MM.1S (cell line): ENCODE measurements around the gene TMEM9.

Source experiments
- DNase-seq: peaks from one replicate; pipeline ENCODE4 v3.0.0-alpha.2; 2015
- H2AFZ ChIP-seq: fragments of 300-600 bp; sonication (generic); 2 replicates; pipeline ENCODE4 v1.6.0; 2016; ENCODE audit warnings: antibody characterized with exemption, low read length
- H3F3A ChIP-seq: fragments of 300-600 bp; sonication (generic); 2 replicates; pipeline ENCODE4 v1.6.1; 2016; ENCODE audit warnings: mild to moderate bottlenecking, antibody characterized with exemption, low read length, moderate library complexity, mixed read lengths; ENCODE audit not compliant: insufficient read depth
- H3K27ac ChIP-seq: fragments of 300-600 bp; sonication (generic); 2 replicates; pipeline ENCODE4 v1.5.1; 2016; ENCODE audit warnings: mild to moderate bottlenecking, low read length
- H3K27me3 ChIP-seq: fragments of 300-600 bp; sonication (generic); replicated peaks from 2 replicates; pipeline ENCODE4 v1.6.0; 2016; ENCODE audit warnings: low read length; ENCODE audit not compliant: insufficient read depth
- H3K36me3 ChIP-seq: fragments of 300-600 bp; sonication (generic); replicated peaks from 2 replicates; pipeline ENCODE4 v1.6.1; 2016; ENCODE audit warnings: mild to moderate bottlenecking, low read length, mixed read lengths; ENCODE audit not compliant: insufficient read depth
- H3K4me1 ChIP-seq: fragments of 300-600 bp; sonication (generic); 2 replicates; pipeline ENCODE4 v1.6.1; 2016; ENCODE audit warnings: low read length, mixed read lengths
- H3K4me2 ChIP-seq: fragments of 300-600 bp; sonication (generic); 2 replicates; pipeline ENCODE4 v1.6.0; 2016; ENCODE audit warnings: low read depth, low read length
- H3K4me3 ChIP-seq: fragments of 300-600 bp; sonication (generic); 2 replicates; pipeline ENCODE4 v1.5.1; 2016; ENCODE audit warnings: low read length, mixed read lengths
- H3K79me2 ChIP-seq: fragments of 300-600 bp; sonication (generic); 2 replicates; pipeline ENCODE4 v1.6.1; 2016; ENCODE audit warnings: mixed run types, low read length, mixed read lengths
- H3K9ac ChIP-seq: fragments of 300-600 bp; sonication (generic); 2 replicates; pipeline ENCODE4 v1.6.1; 2016; ENCODE audit warnings: low read length, mixed read lengths
- H3K9me2 ChIP-seq: fragments of 300-600 bp; sonication (generic); replicated peaks from 2 replicates; pipeline ENCODE4 v1.6.1; 2016; ENCODE audit warnings: mild to moderate bottlenecking, low read length, mixed read lengths; ENCODE audit not compliant: insufficient read depth
- H3K9me3 ChIP-seq: fragments of 300-600 bp; sonication (generic); replicated peaks from 2 replicates; pipeline ENCODE4 v1.6.1; 2016; ENCODE audit warnings: mild to moderate bottlenecking, low read length, mixed read lengths; ENCODE audit not compliant: insufficient read depth
- H4K20me1 ChIP-seq: fragments of 300-600 bp; sonication (generic); 2 replicates; pipeline ENCODE4 v1.6.1; 2016; ENCODE audit warnings: mild to moderate bottlenecking, low read length, moderate library complexity, mixed read lengths; ENCODE audit not compliant: insufficient read depth
- EZH2 ChIP-seq: fragments of 300-600 bp; sonication (generic); optimal IDR thresholded peaks from 2 replicates; pipeline ENCODE3; 2017; ENCODE audit warnings: low read depth, mild to moderate bottlenecking, antibody characterized with exemption, low read length, mixed read lengths
- EZH2phosphoT487 ChIP-seq: fragments of 300-600 bp; sonication (generic); IDR thresholded peaks from 2 replicates; pipeline ENCODE4 v1.6.1; 2018; ENCODE audit warnings: antibody characterized with exemption, low read length
- TF ChIP-seq, protein P1 (sequence below): fragments of 300-600 bp; sonication (generic); IDR thresholded peaks from 2 replicates; pipeline ENCODE4 v1.5.1; 2016; ENCODE audit warnings: antibody characterized with exemption, low read length, mixed read lengths

TMEM9 gene

DNA sequence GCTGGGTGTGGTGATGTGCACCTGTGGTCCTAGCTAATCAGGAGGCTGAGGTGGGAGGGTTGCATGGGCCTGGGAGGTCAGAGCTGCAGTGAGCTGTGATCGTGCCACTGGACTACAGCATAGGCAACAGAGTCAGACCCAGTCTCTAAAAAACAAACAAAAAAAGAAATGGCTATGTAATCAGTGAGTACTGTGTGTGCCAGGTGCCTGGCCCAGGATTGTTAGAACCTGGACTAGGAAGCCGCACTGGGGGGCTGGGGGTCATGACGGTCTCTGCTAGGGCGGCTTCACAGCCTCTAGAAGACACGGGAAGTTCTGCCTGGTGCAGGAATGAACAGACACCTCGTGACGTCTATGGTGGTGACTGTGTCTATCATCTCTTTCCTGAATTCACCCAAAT is 8.5 kb downstream of the TMEM9 start:
- TF ChIP-seq, protein P1, sequence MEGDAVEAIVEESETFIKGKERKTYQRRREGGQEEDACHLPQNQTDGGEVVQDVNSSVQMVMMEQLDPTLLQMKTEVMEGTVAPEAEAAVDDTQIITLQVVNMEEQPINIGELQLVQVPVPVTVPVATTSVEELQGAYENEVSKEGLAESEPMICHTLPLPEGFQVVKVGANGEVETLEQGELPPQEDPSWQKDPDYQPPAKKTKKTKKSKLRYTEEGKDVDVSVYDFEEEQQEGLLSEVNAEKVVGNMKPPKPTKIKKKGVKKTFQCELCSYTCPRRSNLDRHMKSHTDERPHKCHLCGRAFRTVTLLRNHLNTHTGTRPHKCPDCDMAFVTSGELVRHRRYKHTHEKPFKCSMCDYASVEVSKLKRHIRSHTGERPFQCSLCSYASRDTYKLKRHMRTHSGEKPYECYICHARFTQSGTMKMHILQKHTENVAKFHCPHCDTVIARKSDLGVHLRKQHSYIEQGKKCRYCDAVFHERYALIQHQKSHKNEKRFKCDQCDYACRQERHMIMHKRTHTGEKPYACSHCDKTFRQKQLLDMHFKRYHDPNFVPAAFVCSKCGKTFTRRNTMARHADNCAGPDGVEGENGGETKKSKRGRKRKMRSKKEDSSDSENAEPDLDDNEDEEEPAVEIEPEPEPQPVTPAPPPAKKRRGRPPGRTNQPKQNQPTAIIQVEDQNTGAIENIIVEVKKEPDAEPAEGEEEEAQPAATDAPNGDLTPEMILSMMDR: no peak
- TF ChIP-seq EZH2 (no peak), EZH2phosphoT487 (no peak)
- H3F3A ChIP-seq: no peaks in the 10 kb centered on the region
- no peak overlapping the region for H3K27ac ChIP-seq
- H3K9ac ChIP-seq: no peak overlapping the region
- no peaks in the 10 kb centered on the region for H3K9me3 ChIP-seq
- H3K4me3 ChIP-seq: no peak overlapping the region
- H3K36me3 ChIP-seq: no peaks in the 10 kb centered on the region
- H3K4me2 ChIP-seq: no peak overlapping the region
- no peaks in the 10 kb centered on the region for H4K20me1 ChIP-seq
- DNase-seq: no peak
- no peaks in the 10 kb centered on the region for H3K27me3 ChIP-seq
- no peaks in the 10 kb centered on the region for H3K79me2 ChIP-seq
- H2AFZ ChIP-seq: no peak overlapping the region
- no peaks in the 10 kb centered on the region for H3K4me1 ChIP-seq
- H3K9me2 ChIP-seq: no peaks in the 10 kb centered on the region

- H3K4me1 ChIP-seq: no peaks in the 10 kb centered on the region
- H3K36me3 ChIP-seq: no peaks in the 10 kb centered on the region
- H3K9ac ChIP-seq: no peak overlapping the region
- no peaks in the 10 kb centered on the region for H3K27me3 ChIP-seq
- no peak overlapping the region for H3K27ac ChIP-seq
- H3F3A ChIP-seq: no peaks in the 10 kb centered on the region
- H3K4me3 ChIP-seq: no peak overlapping the region
- H2AFZ ChIP-seq: no peak overlapping the region
- TF ChIP-seq, protein P1: no peak
- no peak for TF ChIP-seq EZH2
- TF ChIP-seq EZH2phosphoT487: no peak
- H3K9me3 ChIP-seq: no peaks in the 10 kb centered on the region
- DNase-seq: no peak
- no peaks in the 10 kb centered on the region for H3K9me2 ChIP-seq
- H3K4me2 ChIP-seq: no peak overlapping the region
- H3K79me2 ChIP-seq: no peaks in the 10 kb centered on the region
- no peaks in the 10 kb centered on the region for H4K20me1 ChIP-seq
Measured at GRCh38 chr1:201145132-201145531, 9.1 kb downstream of the TMEM9 start.

- Histone ChIP-seq H3K27me3 (no peaks in the 10 kb centered on the region), H3K4me1 (no peaks in the 10 kb centered on the region), H3K36me3 (no peaks in the 10 kb centered on the region), H2AFZ (no peak overlapping the region), H3K4me3 (no peak overlapping the region), H4K20me1 (no peaks in the 10 kb centered on the region), H3K4me2 (no peak overlapping the region), H3K9me2 (no peaks in the 10 kb centered on the region), H3K9me3 (no peaks in the 10 kb centered on the region), H3K79me2 (no peaks in the 10 kb centered on the region), H3K27ac (no peak overlapping the region), H3K9ac (no peak overlapping the region), H3F3A (no peaks in the 10 kb centered on the region)
- TF ChIP-seq, protein P1: no peak
- TF ChIP-seq EZH2 (no peak), EZH2phosphoT487 (no peak)
- DNase-seq: no peak
Measured at GRCh38 chr1:201144701-201145100, 9.6 kb downstream of the TMEM9 start.
